NCI-H524 (cell line): ENCODE results near the gene RPTOR.

Experiments
- DNase-seq, 2 experiments: peaks; one replicate each; lab custom pipeline; 2025; lab: John Stamatoyannopoulos, UW

Gene RPTOR

DNA sequence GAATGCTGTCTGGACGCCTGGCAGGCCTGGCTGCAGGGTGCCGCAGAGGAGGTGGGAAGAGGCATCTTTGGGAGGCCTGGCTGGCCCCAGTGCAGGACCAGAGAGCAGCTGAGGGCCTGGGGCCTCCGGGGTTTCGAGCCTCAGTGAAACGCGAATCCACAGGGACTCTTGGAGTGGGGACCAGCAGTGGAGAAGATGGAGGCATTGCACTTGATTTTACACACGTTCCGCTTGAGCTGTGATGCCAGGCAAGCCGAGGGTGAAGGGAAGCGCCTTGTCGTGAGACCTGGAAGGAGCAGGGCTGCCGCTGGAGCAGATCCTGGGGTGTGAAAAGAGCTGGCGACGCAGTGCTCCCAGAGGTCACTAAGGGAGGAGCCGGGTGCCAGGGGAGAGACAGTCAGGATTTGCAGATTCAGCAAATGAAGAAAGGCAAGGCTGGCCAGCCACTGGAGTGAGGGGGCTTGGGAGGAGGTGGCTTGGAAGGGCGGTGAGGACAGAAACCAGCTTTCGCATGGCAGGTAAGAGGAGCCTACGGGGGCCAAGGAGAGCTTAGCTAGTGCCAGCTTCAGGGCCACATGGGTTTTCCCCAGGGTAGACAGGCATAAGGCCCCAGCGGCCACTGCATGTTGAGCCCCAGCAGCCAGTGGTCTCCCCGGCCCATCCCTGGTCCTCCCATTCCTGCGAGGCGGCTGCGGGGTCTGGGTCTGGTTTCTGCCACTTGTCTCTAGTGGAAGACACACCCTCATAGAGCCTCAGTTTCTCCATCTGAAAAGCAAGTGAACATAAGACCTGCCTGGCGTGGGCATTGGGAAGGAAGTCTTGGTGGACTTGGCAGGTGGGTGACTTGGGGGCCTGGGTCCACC is 271.8 kb downstream of the RPTOR start:
- no peak for DNase-seq

DNA sequence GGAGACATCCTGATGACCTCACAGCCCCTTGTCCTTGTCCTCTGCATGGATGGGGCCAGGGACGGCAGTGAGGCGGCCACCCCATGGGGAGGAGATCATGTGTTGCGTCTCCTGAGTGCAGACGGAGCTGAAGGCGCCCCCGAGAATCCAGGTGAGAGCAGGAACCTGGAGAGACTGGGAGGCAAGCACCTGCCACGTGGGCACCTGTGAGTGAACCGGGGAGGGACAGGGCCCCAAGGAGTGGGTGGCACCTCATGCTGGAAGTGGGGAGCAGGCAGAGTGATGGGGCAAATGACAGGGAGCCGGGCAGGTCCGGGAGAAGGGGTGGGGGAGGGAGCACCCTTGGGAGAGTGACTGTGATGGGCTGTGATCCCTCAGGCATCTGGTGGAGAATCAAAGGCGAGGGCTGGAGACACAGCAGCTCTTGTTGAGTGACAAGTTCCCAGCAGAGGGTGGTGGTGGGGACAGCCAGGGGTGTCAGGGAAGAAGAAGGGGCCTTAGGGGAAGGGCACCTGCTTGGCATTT is 272.7 kb downstream of the RPTOR start:
- no peak for DNase-seq

DNA sequence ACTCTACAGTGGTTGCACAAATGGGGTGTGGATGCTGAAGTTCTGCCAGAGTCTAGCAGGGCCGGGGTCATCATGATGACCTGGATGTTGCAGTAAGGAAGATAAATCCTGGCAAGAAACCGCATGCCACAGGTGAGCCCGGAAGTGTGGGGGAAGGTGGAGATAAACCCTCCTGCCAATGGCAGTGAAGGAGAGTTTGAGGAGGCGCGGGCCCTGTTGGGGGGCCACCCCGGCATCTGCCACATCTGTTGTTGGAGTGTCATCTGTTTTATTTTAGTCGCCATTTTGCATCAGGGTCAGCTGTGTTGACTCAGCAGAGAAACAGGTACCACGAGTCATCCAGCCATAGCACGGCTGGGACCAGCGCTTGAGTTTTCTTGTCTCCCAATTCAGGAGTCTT is 273.2 kb downstream of the RPTOR start:
- DNase-seq: no peak

DNA sequence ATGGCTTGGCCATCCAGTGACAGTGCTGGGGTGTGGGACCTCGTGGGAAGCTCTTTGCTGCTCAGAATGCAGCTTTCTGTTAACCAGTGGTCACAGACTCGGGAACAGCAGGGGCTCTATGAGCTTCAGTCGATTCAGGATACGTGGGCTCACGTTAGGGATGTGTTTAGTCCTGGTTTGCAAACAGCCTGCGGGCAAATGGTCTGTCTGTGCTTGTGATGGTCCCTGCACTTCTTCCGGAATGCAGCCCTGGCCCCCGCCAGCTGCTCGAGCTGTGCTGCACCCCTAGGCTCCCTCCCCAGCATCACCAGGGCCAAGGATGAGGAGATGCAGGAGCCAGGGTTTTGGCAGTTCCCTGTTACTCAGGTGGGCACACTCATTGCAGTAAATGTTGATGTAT is 274.2 kb downstream of the RPTOR start:
- DNase-seq: no peak

DNA sequence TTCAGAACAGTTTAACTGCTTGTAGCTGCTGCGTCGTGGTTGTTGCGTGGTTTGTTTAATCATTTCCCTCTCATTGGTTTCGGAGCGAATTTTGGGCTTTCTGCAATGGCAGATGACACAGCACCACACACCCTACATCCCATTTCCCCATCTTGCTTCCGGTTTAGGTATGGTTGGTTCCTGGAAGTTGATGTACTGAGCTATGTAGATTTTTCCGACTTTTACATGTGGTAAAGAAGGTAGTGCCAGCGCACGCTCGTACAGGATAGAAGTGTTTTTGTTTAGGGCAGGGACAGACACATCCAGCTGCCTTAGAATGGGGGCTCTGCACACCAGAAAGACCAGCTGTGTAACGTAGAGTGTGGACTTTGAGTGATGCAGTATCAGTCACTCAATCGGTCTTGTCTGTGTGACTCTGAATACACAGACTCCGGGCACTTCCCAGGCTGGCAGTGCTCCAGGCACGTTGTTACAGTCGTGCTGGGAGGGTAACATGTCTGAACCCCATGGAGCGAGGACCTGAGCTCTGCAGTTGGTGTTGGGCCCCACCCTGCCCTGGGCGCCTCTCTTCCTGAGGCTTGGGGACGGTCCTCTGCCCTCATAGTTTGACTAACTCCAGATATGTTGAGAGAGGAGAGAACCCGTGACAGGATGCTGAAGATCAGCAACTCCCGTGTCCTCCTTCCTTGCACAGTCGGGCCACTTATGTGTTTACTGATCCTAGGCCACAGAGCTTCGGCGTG is 275.0 kb downstream of the RPTOR start:
- DNase-seq: no peak

DNA sequence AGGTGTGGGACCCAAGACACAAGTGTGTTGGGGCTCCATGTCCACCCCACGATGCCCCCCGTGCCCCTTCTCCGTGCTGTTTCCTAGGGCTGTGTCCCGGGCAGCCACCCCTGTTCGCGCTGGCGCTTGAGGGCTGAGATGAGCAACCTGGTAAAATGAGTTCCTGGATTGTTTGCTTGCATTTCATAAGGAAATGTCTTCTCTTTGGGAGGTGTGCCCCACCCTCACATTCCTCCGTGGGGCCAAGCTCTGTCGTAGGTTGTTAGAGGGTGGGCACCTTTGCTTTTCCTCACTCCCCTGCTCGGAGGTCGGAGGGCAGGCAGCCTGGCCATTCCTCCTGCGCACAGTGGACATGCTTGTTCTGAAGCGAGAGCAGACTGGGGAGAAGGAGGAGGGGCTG is 275.7 kb downstream of the RPTOR start:
- no peak for DNase-seq

DNA sequence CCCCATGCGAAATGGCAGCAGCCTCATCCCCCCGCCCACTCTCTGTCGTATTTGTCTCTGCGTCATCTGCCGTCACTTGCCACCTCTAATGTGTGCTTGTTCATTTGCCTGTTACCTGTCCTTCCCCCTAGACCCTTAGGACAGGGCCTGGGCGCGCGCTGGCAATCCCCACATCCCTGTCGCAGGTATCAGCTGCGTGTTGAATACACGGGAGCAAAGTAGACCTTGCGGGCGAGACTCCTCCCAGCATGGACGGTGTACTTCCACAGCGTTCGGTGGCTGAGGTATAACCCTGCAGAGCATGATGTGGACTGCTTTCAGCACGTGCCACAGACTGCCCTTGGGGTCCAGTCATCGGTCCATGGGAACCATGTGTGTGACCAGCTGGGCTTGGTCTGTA is 276.9 kb downstream of the RPTOR start:
- DNase-seq: no peak

DNA sequence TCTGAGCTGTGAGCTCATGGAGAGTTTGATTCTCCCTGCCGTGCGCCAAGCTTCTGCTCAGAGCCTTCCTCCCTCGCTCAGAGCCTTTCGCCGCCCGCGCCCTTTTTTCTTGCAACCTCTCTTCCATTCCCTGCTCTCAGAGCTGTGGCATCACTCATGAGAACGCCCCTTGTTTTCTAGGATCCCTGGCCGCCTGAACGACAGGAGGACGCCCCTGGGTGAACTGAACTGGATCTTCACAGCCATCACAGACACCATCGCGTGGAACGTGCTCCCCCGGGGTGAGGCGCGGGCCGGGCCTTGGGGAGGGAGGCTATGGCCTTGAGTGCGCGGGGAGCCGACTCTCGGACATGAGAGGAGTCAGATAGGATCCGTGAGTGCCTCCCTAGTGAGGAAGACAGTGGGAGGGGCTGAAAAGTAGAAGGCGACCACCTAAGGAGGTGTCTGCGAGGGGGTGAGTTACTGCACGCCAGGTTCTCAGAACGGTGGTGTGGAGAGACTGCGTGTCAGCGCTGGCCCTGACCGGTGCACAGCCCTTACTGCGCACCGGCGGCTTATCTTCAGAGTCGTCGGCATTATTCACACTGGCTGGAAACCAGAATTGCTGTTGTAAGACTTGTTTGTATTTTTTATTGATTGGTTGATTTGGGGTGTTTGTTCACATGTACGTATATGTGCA is 277.5 kb downstream of the RPTOR start:
- no peak for DNase-seq

DNA sequence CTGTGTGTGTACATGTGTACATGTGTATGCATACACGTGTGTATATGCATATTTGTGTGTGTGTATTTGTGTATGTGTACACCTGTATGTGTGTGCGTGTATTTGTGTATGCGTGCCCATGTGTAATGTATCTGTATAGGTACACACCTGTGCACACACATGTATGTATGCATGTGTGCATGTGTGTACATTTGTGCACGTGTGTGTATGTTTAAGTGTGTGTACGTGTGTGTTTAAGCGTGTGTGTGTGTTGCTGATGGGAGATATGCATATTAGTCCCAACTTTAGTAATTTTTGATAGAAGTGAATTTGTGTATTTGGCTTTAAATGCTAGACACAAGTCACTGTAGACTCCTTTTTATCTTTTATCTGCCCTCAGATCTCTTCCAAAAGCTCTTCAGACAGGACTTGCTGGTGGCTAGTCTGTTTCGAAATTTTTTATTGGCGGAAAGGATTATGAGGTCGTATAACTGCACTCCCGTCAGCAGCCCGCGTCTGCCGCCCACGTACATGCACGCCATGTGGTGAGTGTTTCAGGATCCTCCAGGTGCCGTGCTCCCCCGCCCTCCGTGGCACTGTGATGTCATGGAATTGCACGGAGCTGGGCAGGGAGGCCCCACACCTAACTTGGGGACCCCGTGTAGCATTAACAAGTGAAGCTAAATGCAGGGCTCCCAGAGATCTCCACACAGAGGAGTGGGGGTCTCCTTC is 278.2 kb downstream of the RPTOR start:
- no peak for DNase-seq

DNA sequence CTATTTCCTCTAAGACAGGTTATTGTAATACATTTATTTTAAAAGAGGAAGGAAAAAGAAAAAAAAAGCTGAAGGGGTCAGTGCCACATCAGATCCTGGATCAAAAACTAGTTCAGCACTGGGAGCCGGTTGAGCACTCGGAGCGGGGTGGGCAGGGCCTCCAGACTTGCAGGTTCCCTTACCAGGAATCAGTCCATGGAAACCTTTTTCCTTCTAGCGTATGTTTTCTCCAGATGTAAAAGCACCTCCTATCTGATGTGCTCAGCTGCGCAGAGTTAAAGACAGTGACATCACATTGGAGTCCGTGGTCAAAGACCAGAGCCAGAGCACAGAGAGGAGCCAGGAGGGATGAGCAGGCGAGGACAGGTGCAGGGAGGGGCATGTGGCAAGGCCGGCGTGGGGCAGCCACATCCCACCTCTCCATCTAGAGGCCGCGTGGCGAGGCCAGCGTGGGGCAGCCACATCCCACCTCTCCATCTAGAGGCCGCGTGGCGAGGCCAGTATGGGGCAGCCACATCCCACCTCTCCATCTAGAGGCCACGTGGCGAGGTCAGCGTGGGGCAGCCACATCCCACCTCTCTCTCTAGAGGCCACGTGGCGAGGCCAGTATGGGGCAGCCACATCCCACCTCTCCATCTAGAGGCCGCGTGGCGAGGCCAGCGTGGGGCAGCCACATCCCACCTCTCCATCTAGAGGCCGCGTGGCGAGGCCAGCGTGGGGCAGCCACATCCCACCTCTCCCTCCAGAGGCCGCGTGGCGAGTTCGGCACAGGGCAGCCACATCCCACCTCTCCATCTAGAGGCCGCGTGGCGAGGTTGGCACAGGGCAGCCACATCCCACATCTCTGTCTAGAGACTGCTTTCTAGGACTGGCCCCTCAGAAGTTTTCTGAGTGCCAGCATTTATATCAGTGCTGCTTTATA is 280.2 kb downstream of the RPTOR start:
- DNase-seq: no peak

DNA sequence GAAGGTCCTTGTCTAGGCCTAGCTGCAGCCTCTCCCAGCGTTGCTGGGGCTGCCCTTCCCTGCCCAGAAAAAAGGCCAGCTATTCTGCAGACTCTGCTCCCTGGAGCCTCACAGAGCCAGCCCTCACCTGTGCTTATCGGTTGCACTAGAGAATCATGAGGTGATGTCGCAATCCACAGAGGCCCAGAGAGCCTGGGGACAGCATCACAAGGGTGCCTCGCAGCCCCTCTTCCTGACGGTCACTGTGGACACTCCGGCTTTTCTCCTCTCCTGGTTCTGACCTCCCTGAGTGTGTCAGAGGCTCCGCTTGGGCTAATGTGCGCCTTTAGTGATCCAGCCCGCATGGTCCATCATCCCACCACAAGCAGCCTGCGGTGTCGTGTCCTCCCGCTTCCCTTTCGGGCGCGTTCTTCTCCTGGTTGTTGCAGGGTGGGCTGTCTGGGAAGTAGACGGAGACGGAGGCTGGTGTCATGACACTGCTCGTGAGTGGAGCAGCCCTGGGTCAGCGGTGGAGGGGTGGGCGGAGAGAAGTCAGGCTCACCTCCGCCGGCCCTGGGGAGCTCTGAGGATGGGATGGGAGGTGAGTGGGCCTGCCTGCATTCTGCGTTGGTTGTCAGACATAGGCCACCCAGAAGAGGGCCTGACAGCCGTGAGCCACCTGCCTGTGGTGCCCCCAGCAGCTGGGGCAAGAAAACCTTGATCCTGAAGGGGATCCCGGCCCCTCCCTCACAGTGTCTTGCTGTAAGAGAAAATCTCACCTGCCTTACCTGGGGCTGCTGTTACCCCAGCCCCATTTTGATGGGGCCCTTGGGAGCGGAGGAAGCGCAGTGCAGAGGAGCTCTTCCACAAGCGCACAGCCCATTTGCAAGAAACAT is 281.1 kb downstream of the RPTOR start:
- no peak for DNase-seq

DNA sequence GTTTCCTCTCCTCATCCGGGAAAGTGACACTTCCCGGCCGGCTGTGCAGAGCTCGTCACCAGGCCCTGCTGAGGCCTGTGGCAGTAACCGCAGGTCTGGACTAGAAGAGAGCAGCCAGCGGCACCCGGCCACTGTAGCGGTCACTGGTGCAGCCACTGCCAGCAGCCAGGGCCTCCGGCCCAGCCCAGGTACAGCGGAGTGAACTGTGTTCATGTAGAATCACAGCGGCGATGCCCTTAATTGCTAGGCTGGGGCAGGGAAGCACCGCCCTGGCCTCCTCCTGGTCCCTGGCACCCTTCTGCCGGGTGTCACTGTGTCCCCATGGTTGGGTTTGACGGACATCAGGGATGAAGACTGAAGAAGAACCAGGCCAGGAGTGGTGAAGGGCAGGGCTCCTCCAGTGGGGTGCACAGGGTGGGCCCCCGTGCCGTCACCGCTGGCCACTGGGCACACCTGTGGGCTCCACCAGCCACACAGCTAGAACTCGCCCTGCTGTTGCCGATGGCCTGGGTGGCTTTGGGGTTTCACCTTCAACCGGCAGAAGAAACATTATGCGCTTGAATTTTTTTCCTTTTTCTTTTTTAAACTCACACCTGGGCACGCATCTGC is 281.8 kb downstream of the RPTOR start:
- no peak for DNase-seq

DNA sequence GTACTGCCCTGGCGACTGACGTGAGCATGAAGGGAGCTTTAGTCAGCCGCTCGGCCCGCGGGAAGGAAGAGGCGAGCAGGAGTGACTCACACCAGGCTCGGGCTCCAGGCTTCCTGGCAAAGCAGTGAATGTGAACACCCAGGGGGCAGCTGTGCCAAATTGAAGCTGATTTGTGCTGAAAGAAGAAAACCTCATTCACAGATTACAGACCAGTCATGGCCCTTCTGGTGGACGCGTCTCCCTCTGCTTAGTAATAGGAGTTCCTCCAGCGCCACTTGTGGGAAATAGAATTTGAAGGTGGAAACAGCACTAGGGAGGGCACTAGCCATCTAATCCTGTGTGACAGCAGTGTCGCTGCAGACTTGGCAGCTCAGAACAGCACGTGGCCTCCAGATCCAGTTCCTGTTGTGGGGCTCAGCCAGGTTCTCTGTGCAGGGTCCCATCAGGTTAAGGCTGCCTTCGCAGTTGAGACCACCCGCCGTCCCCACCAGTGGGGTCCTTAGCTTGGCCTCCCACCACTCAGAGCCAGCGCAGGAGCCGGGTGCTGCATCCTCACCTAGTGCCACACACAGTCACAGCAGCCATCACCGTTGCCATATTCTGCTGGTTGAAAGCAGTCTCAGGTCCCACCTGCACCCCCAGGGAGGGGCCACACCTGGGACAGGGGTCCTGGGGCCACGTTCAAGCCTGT is 282.5 kb downstream of the RPTOR start:
- DNase-seq: no peak

DNA sequence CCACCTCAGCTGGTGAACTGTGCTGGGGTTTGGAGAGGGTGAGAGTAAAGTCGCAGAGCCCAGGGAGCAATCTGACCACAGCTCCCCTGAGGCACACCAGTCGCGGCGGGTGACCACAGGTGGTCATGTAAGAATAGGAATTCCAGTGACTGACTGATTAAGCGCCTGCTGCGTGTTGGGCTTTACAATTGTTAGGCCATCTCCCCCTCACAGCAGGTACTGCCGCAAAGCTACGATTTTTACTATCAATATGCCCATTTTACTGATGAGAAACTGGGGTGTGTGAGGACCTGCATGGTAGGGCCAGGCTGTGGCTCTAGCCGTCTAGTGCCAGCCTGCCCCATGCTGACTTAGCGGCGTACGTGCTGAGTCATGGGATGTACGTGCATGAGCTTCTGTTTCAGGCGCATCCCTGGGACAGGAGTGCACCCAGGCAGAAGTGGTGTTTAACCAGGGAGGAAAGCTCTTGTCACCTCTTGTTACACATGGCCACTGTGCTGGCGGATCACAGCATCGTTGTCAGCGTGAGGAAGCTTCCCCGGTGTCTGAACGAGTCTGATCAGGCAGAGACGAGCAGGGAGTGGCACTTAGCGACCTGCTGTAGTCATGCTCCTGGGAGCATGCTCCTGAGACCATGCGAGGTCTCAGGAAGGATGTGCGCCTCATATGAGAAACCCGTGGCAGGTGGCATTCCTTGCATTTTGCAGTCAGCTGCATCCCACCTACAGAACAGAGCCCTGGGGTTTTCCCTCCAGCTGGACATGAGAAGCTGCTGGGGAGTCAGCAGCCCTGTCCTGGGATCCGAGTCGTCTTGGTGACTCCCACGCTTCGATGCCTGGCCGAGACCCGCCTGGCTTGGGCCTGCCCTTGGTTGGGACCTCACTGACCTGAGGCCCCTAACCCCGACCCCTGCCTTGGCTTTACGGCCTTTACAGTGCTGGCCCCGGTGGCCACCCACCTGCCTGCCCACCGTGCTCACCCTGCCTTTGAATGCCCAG is 283.3 kb downstream of the RPTOR start:
- no peak for DNase-seq

DNA sequence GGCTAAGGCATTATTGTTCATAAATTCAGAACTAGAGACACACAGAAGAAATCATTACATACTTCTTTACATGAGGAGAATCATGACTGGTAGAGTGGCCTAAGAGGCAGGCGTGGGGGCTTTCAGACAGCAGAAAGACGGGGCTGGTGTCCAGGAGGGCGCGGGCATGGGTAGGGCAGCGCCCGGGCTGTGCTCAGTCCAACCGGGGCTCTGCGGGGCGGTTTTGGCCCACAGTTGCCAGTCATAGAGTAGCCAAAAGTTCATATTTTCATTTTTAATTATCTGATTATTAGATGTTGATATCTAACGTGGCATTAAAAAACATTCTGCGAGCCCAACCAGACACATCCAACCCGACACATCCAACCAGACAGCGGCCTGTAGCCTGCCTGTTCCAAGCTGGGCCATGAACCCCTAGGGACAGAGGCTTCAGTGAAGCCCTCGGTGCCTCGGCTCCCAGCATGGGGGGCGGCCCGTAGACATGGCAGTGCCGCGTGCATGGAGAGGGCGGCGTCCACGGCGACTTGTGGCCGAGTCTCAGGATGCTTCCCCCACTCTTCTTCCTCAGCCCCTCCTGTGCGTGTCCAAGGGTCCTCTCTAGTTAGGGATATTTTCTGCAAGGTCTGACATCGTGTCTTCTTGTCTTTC is 284.7 kb downstream of the RPTOR start:
- no peak for DNase-seq

DNA sequence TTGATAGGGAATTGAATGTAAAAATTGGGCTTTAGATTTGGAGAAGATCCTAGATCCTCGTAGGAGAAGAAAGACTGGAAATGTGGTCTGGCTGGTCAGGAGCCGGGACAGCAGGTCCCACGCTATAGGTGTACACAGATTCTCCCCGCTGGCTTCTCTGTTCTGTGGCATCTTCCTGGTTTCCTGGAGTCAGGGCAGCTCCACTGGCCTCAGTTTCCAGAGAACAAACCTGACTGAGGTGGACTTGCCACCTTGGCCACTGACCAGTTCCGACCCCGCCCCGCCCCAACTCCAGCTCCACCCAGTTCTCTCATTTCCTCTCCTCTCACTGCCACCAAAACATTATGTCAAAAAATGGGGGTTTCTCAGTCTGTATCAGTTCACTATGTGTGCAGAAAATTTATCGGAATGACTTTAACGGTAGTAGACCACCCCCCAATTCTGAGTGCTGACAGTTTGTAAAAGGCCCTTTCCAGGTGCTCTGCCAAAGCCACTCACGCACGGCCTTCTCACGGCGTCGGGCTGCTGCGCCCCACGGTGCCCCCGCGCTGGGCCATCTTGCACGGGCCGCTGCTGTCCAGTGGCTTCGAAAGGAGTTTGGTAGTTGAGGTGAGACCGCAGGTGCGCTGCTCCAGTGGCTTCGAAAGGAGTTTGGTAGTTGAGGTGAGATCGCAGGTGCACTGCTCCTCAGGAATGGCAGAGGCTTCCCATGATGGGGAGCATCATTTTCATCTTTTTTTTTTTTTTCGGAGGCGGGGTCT is 285.6 kb downstream of the RPTOR start:
- no peak for DNase-seq
